HG03558 (cell line): ENCODE results near the gene HIGD1C.
"Not testable (repeated sequence)": the region's sequence is repeated elsewhere in the genome, so short reads cannot be mapped to it uniquely, and the experiment has no call there.

Source experiments
- ATAC-seq: cut with Tn5 transposase; IDR thresholded peaks from one replicate; pipeline ENCODE4 v1.9.1; 2021; ENCODE audit warnings: moderate number of reproducible peaks; ENCODE audit not compliant: unreplicated experiment; ENCODE audit errors: extremely low read depth

HIGD1C gene

DNA sequence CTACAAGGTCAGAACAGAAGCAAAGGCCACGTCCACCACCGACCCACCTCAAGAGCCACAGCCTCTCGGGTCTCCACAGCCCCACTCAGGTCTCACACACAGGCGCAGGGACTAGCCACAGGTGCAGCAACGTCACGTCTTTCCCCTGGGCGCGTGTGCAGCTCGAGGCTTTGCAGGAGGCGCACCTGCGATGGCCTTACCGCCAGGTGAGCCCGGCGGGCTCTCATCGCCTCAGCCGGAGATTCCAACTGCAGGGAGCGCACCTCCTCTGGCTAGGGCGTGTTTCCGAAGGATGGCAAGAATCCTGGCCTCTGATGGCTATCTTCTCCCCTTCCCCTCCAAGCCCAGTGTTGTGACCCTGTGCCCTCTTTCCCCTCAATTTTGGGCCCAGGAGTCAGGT is at the start of gene HIGD1C:
Gene HIGD1C (plus strand): TSS at position 35 of the 400 bp plus-strand sequence. CDS start 1,455 bp downstream, outside the sequence.
- ATAC-seq: no peak

DNA sequence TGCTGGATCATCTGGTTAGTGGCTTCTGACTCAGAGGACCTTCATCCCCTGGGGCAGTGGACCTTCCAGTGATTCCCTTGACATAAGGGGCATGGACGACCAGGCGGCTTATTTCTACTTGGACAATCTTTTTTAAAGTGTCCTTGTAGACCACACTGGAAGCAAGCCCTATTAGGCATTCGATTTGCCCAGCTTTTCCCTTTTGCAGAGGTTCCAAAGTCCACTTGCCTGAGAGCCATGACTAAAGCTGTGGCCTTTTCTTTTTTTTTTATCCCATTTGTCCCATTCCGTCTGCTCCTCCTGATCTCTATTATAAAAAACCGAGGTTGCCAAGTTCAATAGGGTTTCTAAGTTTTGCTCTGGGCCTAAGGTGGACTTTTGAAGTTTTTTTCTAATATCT is 43.9 kb upstream of the HIGD1C start:
- ATAC-seq: not testable (repeated sequence)

DNA sequence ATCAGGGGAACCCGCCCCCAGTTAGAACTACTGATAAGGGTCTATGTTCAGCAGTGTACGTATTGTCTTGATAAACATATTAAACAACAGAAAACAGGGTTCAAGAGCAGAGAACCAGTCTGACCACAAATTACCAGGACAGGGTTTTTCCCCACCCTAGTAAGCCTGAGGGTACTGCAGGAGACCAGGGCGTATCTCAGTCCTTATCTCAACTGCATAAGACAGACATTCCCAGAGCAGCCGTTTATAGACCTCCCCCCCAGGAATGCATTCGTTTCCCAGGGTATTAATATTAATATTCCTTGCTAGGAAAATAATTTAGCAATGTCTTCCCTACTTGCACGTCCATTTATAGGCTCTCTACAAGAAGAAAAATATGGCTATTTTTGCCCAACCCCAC is 40.0 kb upstream of the HIGD1C start:
- ATAC-seq: not testable (repeated sequence)

DNA sequence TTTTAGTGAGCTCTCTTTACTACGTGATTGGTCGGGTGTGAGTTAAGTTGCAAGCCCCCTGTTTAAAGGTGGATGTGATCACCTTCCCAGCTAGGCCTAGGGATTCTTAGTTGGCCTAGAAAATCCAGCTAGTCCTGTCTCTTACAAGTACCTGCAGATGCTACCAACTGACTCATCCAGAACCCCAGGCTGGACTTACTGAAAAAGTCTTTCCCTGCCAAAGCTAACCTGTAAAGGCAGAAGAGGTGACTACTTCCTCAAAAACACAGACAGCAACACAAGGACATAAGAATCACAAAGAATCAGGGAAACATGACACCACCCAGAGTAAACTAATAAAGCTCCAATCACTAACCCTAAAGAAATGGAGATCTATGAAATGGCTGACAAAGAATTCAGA is 39.1 kb upstream of the HIGD1C start:
- no peak for ATAC-seq

DNA sequence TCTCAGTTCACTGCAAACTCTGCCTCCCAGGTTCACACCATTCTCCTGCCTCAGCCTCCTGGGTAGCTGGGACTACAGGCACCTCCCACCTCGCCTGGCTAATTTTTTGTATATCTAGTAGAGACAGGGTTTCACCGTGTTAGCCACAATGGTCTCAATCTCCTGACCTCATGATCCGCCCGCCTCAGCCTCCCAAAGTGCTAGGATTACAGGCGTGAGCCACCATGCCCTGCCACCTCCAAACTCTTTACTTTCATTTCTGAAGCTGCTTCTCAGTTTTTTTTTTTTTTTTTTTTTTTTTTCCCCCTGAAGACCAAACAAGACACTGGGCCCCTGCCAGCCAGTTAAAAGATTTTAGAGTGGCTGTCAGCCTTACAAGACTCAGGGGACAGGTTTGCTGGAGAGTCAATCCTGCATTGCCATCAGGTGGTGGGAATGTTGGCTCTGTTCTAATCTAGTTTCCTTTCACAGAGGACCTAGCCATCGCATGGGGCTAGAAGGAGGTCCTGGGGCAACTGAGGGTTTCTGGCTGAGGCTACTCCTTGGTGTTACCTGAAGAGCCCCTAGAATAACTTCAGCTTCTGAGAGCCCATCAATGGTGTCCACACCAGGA is 37.4 kb upstream of the HIGD1C start:
- no peak for ATAC-seq

DNA sequence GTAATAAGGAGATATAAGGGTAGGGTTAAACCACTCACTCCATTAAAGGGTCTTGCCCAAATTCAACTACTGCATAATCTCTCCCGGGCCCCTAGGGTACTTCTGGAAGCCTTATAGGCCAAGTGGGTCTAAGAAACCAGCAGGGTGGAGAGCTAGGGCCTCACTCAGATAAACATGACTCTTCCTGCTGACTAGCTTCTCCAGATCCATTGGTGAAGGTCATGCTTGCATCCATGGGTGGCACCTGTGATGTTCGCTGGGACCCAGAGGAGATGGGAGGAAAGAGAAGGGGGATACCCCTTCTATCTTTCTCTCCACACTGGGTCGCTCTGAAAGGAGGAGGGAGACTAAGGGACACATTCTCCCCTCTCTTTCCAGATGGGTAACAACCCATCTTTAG is 36.1 kb upstream of the HIGD1C start:
- ATAC-seq: no peak

DNA sequence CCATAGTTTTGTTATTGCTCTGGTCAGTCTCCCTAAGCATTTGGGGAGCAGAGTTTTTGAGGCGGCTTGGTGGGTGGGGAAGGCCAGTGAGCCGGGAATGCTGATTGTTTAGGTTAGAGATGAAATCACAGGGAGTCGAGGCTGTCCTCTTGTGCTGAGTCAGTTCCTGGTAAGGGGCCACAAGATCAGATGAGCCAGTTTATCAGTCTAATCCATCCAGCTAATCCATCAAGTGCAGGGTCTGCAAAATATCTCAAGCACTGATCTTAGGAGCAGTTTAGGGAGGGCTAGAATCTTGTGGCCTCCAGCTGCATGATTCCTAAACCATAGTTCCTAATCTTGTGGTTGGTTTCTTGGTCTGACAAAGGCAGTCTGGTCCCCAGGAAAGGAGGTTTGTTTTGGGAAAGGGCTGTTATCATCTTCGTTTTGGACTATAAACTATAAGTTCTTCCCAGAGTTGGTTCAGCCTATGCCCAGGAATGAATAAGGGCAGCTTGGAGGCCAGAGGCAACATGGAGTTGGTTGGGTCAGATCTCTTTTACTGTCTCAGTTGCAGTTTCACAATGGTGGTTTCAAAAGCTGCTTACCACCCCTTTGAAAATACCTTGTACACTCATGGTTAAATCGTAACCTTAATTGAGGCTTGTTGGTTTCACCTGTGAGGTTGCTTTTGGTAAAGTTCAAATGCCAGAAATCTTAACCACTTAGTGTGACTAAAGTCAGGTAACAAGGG is 33.6 kb upstream of the HIGD1C start:
- ATAC-seq: no peak

DNA sequence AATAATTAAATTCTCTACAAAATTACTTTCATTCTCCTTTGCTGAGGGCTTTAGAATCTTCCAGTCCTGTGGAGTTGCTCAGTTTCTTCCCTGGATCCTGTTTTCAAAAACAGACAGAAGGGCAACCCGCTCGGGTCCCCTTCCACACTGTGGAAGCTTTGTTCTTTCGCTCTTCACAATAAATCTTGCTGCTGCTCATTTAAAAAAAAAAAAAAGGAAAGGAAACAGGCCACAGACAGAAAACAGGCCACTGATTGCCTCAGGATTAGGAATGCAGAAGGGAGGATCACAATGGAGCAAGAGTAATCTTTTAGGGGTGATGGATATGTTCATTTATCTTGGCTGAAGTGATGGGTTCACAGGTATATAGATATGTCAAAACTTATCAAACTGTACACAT is 29.5 kb upstream of the HIGD1C start:
- no peak for ATAC-seq

DNA sequence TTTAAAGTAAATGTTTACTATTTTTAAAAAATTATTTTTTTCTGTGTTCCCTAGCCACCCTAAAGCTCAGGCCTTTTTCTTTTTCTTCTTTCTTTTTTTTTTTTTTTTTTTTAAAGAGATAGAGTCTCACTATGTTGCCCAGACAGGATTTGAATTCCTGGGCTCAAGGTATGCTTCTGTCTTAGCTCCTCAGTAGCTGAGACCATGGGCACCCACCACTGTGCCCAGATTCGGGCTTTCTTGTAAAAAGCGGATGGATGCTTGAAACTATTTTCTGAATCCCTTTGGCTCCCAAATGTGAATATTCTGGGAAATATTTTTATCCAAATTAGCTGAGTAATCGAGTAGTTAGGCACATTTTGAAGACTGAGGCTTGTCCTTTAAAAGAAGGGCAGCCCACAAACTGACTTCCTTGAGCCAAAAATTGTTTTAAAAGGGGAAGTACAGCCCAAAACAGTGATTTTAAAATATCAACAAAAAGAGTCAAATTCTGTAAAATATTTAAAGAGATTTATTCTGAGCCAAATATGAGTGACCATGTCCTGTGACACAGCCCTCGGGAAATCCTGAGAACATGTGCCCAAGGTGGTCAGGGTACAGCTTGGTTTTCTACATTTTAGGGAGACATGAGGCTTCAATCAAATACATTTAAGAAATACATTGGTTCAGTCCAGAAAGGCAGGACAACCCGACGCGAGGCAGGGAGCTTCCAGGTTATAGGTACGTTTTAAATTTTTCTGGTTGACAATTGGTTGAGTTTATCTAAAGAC is 28.8 kb upstream of the HIGD1C start:
- ATAC-seq: no peak

DNA sequence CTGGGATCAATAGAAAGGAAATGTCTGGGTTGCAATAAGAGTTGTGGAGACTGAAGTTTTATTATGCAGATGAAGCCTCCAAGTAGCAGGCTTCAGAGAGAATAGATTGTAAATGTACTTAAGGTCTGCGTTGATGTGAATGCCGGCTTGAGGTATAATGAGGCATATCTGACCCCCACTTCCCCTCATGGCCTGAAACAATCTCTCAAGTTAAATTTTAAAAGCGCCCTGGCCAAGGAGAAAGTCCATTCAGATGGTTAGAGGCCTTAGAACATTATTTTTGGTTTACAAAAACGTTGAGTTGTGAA is 28.3 kb upstream of the HIGD1C start:
- no peak for ATAC-seq

DNA sequence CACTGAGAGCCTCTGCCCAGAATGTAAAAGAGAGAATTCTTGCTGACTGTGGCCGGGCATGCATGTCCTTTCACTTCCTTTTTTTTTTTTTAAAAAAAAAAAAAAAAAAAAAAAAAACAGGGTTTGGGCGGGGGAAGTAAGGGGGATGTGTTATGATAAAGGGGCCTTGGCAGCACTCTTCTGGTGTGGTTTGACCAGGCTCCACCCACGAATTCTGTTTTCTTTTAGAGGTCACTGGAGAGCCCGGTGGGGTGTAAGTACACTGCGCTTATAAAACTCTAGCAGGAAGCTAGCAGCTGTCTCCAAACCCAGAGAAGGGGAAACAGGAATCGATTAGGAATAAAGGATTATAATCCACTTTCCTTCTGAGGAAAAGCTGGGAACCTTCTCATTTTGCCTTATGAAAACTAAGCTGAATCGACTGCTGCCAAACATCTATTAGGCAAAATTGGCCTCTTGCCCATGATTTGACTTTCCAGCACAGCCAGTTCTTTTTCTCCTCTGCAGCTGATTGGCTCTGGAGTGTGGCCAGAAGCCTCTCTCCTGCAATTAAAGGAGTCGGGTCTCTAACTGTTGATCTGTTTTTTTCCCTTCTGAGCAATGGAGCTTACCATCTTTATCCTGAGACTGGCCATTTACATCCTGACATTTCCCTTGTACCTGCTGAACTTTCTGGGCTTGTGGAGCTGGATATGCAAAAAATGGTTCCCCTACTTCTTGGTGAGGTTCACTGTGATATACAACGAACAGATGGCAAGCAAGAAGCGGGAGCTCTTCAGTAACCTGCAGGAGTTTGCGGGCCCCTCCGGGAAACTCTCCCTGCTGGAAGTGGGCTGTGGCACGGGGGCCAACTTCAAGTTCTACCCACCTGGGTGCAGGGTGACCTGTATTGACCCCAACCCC is 27.7 kb upstream of the HIGD1C start:
- no peak for ATAC-seq

DNA sequence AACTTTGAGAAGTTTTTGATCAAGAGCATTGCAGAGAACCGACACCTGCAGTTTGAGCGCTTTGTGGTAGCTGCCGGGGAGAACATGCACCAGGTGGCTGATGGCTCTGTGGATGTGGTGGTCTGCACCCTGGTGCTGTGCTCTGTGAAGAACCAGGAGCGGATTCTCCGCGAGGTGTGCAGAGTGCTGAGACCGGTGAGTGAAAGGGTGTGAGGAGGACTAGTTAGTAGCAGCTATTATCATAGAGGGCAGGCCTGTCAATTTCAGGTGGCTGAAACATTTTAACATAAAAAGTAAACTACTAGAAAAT is 27.0 kb upstream of the HIGD1C start:
- ATAC-seq: no peak

DNA sequence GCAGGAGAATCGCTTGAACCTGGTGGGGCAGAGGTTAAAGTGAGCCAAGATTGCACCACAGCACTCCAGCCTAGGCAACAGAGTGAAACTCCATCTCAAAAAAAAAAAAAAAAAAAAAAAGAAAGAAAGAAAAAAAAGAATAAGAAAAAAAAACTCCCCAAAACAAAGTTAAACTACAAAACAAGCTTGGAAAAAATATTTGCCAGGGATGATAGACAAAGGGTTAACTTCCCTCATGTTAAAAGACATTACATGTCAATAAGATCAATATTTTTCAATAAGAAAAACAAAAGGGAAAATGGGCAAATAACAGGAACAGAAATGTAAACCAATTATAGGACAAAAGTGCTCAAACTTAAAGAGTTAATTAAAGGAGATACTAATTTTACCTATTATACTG is 26.4 kb upstream of the HIGD1C start:
- no peak for ATAC-seq

DNA sequence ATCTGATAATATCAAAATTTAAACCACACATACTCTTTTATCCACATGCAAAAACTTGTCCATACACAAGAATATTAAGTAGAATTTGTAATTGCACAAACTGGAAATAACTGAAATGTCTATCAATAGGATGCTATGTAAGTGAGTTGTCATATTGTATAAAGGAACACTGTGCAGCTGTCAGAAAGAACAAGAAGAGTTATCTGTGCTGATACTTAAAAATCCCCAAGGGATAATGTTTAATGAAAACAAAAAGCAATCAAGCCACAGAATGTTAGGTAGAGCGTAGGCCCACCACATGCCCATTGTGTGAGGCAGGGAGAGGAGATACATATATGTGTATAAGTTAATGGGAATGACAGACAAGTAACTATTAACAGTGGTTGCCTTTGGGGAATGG is 25.9 kb upstream of the HIGD1C start:
- ATAC-seq: no peak

DNA sequence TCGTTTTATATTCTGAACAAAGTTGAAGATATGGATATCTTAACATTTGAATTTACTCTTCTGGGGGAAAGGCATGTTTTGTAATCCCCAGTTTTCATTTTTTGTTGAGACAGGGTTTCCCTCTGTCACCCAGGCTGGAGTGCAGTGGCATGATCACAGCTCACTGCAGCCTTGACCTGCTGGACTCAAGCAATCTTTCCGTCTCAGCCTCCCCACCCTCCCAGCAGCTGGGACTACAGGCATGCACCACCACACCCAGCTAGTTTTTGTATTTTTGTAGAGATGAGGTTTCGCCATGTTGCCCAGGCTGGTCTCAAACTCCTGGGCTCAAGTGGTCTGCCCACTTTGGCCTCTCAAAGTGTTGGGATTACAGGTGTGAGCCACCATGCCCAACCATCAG is 25.4 kb upstream of the HIGD1C start:
- not testable (repeated sequence) for ATAC-seq

DNA sequence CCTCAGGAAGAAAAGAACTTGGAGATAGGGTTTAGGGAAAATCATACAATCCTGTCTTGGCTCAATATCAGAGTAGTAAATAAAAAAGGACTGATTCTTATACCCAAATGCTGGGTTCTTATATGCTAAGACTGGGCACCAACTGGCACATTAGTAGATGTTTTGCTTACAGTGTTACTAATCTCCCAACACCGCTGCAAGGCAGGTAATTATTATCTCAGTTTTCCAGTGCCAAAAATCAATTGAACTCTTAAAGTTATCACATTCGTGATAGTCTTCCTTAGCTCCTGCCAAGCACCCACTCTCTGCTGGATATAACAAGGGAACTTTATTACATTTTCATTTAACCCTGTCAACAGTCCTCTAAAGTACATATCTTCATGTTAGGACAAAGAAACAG is 25.0 kb upstream of the HIGD1C start:
- no peak for ATAC-seq

DNA sequence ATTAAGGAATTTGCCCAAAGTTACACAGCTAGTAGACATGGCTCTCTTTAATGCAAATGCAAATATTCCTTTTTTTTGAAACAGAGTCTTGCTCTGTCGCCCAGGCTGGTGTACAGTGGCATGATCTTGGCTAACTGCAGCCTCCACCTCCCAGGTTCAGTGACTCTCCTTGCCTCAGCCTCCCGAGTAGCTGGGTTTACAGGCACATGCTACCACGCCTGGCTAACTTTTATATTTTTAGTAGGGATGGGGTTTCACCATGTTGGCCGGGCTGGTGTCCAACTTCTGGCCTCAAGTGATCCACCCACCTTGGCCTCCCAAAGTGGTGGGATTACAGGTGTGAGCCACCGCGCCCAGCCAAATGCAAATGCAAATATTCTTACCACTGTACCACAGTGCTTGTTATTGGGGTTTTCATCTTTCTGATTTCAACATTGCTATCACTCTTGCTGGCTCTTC is 24.5 kb upstream of the HIGD1C start:
- no peak for ATAC-seq

DNA sequence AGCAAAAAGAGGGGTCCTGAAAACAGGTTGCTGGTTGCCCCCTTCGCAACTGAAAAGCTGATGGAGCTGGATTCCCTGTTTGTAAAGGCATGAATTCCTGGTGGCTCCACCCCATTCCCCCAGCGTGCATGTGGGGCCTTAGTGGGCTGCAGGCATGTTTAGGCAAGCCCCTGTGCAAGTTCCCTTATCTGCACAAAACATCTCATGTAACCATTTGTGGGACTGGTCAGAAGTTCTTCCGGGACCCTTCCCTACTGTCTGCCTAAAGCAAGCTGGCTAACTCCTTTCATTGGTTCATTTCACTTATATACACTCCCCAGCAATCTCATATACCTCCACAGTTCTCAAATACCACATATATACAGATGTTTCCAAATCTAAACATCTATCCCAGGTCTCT is 24.0 kb upstream of the HIGD1C start:
- ATAC-seq: no peak

DNA sequence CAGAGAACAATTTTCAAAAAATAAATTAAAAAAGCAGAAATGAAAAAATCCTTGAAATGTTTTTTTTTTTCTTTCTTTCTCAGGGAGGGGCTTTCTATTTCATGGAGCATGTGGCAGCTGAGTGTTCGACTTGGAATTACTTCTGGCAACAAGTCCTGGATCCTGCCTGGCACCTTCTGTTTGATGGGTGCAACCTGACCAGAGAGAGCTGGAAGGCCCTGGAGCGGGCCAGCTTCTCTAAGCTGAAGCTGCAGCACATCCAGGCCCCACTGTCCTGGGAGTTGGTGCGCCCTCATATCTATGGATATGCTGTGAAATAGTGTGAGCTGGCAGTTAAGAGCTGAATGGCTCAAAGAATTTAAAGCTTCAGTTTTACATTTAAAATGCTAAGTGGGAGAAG is 22.5 kb upstream of the HIGD1C start:
- no peak for ATAC-seq

DNA sequence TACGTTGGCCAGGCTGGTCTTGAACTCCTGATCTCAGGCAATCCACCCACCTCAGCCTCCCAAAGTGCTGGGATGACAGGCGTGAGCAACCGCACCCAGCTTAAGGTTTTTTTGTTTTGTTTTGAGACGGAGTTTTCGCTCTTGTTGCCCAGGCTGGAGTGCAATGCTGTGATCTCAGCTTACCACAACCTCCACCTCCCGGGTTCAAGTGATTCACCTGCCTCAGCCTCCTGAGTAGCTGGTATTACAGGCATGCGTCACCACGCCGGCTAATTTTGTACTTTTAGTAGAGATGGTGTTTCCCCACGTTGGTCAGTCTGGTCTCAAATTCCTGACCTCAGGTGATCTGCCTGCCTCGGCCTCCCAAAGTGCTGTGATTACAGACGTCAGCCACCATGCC is 21.9 kb upstream of the HIGD1C start:
- not testable (repeated sequence) for ATAC-seq
